ENCODE data around the gene KRT40.
"Not testable (repeated sequence)": the region's sequence is repeated elsewhere in the genome, so short reads cannot be mapped to it uniquely, and the experiment has no call there.

Gene KRT40

DNA sequence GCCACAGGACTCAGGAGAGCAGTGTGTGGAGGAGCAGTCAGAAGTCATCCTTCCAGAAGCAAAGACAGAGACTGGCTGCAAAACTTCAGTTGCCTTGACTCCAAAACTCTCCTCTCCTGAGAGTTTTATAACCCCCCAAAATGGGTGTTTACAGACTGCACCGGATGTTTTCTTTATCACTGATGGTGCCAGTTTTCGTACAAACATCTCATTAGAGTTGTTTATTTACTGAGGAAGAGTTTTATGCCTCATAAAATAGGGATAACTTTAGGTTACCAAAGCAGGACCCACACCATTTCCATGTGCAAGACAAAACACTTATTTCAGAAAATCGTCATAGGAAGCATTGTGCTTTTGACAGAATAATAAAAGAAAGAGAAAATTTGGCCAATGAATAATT lies at the start of gene KRT40:
TSS of gene KRT40 (minus strand) at position 101 of the 400 bp plus-strand sequence. CDS start at position 48, 53 bp downstream.
- no peak for DNase-seq

DNA sequence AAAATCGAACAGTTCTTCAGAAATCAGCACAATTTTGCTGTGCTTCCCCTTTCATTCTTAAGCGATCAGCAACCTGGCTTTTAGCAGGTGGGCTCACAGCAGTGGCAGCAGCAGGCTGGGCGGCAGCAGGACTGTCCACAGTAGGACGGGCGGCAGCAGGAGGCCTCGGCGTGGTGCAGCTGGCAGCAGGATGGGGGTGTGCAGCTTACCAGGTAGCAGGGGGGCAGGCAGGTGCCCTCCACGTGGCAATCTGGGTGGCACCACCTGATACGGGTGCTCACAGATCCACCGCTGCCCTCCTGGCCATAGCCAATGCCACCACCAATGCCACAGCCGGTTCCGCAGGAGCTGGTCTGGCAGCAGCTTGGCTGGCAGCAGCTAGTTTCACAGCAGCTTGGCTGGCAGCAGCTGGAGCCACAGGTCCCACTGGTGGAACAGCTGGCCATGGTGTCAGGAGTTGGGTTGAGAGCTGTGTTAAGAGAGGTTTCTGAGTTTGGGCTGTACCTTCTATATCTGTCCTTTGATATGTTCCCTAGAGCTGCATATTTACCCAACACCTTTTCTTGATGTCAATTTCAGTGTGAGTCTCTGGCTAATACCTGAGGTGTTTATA lies 45.6 kb upstream of the KRT40 start, which contains the start of gene KRTAP1-4:
TSS of gene KRTAP1-4 (minus strand) at position 563 of the 613 bp plus-strand sequence. CDS start at position 446, 117 bp downstream.
- DNase-seq = no peak

DNA sequence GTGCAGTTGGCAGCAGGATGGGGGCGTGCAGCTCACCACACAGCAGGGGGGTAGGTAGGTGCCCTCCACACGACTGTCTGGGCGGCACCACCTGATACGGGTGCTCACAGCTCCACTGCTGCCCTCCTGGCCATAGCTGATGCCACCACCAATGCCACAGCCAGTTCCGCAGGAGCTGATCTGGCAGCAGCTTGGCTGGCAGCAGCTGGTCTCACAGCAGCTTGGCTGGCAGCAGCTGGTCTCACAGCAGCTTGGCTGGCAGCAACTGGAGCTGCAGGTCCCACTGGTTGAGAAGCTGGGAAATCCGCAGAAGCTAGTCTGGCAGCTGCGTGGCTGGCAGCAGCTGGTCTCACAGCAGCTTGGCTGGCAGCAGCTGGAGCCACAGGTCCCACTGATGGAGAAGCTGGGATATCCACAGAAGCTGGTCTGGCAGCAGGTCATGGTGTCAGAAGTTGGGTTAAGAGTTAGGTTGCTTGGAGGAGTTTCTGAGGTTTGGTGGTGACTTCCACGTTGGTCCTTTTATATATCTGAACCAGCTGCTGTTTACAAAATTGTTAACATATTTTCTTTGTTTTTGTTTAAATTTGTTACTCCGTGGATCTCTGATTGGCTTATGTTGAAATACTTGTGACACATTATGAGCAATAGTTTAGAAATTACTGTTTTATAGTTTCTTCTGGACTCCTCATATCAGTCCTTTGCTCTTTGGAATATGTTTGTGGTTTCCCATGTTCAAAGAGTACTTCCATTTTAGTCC lies 42.8 kb upstream of the KRT40 start, which contains the start of gene KRTAP1-5:
TSS of gene KRTAP1-5 (minus strand) at position 494 of the 757 bp plus-strand sequence. CDS start at position 441, 53 bp downstream.
- no peak for DNase-seq

DNA sequence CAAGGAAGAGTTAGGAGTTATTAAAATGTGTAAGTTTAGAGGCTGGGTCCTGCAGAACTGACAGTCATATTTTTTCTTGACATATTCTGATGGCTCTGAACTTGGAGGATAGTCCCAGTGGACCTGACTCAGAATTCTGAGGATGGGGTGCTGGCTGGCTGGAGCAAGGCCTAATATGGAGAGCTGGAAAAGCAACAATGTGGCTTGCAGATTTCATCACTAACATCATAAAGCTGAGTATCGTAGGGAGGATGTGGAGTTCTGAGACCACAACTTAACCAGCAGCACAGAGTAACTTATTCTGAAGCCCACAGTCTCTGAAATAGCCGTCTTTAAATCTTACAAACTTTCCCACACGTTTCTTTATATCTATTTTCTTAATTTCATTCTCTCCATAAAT lies 40.6 kb upstream of the KRT40 start:
- no peak for DNase-seq

DNA sequence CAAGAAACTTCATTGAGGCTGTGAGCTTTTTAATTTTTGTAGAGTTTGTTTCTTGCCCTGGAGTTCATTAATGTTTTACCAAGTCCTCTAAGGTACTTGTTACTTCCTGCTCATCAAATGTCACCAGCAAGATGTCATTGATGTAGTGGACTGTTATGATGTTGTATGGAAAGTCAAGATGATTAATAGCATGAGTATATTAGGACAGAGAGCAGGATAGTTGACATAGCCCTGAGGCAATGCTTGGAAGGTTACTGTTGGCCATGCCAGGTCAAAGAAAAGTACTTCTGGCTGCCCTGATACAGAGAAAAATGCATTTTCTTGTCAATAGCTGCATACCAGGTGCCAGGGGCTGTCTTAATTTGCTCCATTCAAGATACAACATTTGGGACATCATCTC lies 36.2 kb upstream of the KRT40 start:
- no peak for DNase-seq

DNA sequence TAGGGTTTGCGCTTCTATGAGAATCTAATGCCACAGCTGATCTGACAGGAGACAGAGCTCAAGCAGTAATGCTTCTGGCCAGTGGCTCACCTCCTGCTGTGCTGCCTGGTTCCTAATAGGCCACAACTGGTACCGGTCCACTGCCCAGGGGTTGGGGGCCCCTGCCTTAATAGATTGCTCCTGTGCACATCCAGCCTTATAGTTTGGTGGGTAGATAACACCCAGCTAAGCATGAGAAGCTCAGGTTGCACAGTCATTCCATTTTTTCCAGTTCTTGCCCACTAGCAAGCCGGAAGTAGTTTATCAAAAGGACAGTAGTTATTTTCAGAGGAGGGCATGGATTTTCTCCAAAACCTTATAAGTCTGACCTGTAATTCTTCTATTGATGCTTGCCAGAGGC lies 35.3 kb upstream of the KRT40 start:
- no peak for DNase-seq

DNA sequence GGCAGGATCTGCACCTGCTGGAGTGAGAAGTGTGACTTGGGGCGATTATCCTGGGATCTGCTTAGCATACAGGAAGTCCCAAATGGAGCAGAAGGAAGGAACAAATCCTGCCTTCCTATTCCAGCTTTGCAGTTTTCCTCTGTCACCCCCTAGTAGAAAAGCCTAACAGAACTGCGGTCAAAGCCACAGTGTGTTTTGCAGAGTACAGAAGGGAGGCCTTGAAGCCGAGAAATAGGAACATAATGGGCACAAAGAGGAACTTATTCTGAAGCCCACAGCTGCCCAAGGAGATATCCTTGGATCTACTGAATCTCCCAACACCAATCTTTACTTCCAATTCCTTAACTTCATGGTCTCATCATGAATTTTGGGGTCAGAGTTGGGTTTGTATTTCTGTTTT lies 34.4 kb upstream of the KRT40 start:
- DNase-seq = no peak

DNA sequence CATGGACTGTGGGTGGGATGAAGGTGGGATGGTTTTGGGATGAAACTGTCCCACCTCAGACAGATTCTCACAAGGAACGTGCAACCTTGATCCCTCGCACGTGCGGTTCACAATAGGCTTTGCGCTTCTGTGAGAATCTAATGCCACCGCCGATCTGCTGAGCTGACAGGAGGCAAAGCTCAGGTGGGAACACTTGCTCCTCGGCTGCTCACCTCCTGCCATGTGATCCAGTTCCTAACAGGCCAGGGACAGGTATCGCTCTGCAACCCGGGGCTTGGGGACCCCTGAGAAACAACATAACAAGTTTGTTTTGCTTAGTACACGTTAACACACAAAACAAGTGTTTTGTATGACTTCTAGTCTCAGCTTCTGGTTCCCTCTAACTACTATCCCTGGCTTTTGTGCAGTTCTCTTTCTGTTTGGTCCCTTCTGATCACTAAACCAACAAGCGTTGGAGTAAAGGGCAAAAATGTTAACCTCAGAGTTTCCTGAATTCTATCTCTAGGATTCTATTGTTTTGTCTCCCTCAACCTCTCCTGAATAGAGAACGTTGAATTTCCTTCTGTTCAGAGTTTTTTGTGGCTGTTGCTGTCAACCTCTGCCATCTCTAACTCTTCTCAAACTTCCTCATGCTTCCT lies 32.6 kb upstream of the KRT40 start:
- no peak for DNase-seq

DNA sequence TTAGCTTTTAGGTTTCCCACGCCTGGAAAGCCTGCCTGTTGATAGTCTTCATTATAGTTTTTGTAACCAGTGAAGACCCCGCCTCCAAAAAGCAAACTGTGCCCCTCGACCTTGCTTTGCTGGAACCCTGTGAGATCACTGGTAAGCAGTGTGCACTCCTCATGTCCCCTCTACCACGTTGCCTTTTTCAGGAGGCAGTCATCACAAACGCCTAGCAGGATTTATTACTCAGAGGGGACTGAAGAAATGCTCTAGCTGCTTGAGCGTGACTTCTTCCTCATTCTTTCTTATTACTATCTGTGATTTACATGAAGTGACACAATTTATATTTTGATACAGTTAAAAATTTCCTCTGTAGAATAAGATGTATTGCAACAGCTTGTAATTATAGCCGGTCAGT lies 31.3 kb upstream of the KRT40 start:
- no peak for DNase-seq

DNA sequence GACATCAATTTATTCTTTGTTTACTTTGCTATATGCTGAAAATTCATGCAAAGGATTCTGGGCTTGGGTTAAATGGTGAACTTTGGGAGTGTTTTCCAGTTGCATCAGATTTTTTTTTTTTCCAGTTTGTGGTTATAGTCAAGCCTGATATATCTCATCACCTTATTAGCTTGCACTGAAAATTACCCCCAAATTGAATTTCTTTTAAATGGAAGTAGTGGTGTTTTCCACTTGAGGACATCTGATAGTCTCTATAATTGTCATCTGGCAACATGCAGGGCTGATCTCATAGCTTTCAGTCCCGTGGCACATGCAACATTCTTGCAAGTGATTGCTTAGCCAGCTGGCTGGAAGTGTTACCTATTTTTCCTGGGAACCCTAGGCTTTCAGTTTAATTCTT lies 29.5 kb upstream of the KRT40 start:
- no peak for DNase-seq

DNA sequence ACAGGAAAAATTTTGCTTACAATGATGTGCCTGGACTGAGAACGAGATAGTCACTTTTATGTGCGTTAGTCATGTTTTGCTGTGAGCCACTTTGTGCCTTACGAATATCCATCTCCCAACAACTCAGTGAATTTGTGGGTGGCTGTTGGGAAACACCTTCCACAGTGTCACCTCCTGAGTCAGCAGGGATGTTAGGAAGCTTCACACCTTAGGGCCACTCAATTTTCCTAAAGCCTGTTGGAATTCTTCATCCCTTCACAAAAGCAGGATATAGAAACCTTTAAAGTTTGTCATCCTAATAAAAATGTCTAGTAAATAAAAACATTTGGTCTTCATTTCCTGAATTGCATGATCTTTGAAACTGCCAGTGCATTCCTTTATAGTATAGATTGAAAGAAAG lies 29.1 kb upstream of the KRT40 start:
- DNase-seq = no peak

DNA sequence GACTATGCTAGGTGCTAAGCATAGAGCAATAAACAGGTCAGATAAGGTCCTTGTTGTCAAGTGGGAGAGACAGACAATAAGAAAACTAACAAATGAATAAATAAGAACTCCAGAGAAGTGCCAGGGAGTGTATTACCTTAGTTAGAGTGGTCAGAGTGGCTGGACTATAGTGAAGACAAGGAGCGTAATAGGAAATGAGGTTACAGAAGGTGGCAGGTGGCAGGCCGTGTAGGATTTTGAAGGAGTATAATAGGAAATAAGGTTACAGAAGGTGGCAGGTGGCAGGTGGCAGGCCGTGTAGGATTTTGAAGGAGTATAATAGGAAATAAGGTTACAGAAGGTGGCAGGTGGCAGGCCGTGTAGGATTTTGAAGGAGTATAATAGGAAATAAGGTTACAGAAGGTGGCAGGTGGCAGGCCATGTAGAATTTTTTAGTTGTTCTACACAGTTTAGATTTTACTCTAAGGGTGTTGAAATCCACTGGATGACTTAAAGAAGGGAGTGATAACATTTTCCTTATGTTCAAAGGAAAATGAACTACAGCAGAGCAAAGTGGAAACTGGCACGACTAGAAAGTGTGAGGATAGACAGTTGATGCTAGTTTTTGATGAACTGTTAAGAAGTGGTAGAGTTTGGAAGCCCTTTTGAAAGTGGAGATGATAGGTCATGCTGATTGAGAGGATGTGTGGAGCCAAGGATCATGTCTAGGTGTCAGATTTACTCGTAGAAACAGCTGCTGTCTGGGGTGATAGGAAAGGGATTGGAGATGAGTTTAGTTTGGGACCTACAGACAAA lies 28.4 kb upstream of the KRT40 start:
- no peak for DNase-seq

DNA sequence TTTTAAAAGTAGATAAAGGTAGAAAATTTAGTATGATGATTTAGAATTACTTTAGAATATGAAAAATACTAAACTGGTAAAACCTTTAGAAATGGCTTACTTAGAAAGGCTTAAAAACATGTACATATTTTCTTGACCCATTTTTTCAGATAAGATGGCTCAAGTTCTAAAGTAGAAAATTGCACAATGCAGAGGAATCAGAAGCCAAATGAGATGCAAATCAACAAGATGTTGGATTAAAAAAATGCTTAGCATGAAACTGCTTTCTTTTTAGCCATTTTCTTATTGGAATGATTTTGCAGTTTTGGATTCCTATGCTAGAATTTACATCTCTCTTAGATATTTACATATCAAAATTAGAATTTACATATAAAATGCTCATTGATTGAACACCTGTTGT lies 26.3 kb upstream of the KRT40 start:
- no peak for DNase-seq

DNA sequence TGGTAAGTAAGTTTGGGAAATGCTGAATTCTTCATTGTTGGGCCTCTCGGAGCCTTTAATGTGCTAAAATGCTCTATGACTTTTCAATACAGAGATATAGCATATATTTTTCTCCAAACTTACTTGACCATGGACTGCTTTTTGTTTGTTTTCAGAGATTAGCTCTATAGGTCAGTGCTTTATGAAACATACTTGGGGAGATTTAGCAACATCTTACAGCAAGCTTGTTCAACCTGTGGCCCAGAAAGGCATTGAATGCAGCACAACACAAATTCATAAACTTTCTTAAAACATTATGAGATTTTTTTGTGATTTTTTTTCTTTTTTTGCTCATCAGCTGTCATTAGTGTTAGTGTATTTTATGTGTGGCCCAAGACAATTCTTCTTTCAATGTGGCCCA lies 25.8 kb upstream of the KRT40 start:
- no peak for DNase-seq

DNA sequence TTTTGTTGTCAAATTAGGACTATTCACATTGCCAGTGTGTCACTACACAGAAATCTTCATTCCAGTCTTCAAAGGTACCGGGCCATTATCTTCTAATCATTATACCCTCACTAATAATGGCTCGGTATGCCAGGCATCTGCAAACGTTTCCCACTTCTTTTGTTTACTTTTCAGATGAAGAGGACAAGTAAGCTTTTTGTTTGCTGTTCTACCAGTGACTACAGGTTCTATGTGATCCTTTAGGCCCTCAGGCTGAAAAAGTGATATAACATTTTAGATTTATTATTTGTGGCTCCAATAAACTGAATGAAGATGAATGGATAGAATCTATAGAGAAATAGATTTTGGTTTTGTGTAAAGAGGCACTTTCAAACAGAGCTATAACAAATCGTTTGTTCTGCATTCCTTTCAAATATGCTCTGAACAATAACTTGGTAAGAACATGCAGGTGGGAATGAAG lies 25.2 kb upstream of the KRT40 start:
- no peak for DNase-seq

DNA sequence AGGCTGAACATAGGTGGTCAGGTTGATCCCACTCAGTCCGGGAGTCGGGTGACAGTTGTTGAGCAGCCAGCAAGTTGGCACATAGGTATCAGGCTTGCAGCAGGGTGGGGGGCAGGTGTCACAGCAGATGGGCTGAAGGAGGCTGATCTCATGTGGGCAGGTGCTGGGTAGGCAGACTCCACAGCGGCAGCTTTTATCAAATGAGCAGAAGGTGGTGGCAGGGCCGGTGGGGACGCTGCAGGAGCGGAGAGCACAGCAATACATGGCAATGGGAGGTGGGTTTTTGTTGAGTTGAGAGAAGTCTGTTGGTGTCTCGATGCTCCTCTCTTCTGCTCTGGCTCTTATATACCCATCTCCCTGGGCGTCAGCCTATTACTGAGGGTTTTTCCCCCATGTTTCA lies 24.7 kb upstream of the KRT40 start, which contains the start of gene KRTAP3-1:
TSS of gene KRTAP3-1 (minus strand) at position 318 of the 400 bp plus-strand sequence. CDS start at position 264, 54 bp downstream.
- DNase-seq = no peak

DNA sequence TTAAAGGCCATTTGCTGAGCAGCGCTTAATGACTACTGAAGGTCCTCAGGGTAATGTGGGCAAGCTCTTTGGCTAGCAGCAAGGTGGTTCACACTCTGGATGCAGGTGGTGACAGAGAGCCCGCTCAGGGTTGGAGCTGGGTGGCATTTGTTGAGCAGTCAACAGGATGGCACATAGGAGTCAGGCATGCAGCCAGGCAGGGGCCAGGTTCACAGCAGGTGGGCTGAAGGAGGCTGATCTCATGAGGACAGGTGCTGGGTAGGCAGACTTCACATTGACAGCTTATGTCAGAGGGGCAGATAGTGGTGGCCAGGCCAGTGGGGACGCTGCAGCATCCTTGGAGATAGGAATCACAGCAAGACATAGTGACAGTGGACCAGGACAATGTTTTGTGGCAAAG lies 20.3 kb upstream of the KRT40 start:
- DNase-seq = no peak

DNA sequence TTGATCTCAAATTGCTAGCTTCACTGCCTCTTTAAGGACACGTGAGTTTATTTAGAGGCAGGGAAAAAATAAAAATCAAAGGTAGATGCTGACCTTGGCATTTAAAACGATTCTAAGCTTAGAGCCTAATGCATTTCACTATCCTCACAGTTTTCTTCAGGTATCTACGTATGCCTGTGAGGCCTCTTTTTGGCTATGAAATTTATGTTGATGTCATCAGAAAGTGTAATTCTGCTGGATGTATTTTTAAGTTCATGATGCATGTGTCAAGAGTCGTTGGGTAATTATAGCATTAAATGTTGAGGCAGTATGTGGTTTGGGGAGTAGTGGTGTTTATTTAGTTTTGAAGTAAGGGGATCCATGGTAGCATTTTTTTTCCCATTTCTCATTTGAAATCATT lies 19.8 kb upstream of the KRT40 start:
- DNase-seq = no peak

DNA sequence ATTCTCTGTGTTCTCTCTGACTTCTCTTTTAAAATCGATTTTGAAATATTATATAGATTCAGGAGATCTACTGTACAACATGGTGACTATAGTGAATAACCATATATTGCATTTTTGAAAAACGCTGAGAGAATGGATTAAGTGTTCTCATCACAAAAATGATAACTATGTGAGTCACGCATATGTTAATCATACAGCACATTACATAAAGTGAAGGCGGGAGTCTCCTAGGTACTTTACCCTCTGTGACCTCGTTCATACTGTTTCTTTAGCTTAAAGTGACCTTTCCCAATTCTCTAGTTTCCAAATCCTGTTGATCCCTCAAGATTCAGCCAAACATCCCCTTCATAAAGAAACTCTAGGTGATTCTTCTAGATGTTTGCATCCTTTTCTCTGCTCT lies 18.7 kb upstream of the KRT40 start:
- DNase-seq = no peak

DNA sequence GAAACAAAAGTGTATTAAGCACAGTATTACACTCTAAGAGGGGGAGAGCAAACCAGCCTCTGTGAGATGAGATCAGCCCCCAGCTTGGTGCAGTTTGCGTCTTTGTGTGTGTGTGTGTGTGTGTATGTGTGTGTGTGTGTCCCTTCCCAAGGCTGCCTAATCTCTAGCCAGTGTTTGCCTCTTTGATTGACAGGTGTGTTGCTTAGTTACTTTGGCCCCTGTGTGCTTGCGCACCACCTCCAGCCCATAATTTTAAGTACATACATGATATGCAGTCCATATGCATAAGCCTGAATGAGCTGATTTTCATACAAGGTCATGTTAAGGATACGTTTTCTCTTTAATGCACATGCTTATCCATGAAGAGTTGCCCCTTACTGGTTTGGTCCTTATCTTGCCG lies 17.7 kb upstream of the KRT40 start:
- DNase-seq = no peak

DNA sequence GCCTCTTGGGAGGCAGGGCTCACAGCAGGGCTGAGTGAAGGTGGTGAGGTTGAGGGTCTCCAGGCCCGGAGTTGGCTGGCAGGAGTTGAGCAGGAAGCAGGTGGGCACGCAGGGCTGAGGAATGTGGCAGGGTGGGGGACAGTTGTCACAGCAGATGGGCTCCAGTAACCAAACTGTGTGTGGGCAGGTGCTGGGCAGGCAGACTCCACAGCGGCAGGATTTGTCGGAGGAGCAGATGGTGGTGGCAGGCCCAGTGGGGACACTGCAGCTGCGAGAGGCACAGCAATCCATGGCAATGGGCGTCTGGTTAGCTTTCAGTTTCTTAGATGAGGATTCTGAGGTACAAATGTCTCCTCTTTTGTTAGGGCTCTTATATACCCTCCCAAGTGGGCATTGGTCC lies 15.4 kb upstream of the KRT40 start, which contains the start of gene KRTAP3-2:
TSS of gene KRTAP3-2 (minus strand) at position 344 of the 400 bp plus-strand sequence. CDS start at position 291, 53 bp downstream.
- not testable (repeated sequence) for DNase-seq

DNA sequence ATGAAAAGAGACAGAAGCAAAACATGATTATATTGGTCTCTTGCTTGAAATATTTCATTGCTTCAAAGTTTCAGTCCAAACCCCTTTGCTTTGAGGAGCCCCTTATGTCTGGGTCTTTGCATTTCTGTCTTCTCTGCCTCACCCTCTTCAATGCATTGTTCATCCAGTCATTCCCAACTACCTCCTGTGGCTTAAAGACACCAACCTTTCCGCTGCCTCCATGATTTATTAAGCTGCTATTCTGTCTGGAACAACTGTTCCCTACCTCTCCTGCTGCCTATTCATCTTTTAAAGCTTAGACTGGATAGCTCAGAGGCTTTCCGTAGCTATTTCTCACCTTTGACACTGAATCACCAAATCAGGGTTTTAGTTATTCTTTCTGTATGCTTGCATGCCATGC lies 13.2 kb upstream of the KRT40 start:
- no peak for DNase-seq

DNA sequence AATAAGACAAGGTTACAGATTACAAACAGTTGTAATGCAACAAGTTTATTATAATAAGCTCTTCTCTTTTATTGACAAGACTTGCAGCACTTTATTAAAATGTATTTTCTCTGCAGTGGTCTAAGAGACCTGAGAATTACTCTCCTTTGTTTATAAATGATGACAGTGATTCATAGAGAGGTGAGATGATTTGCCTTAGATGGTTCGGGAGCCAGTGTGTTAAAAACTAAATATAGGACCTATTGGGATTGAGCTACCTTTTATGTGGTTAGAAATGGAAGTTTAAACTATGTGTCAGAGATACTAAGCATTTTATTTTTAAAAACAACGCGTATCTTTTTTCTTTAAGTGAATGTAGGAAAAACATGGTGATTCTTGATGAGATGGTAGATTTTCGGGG lies 12.7 kb upstream of the KRT40 start:
- no peak for DNase-seq

All from CD4-positive, alpha-beta T cell treated with Interleukin-17A for 4 hours (primary cell).